Left lobe of liver (tissue), 2 donors: ENCODE data around the gene WDFY4. TPM values are rescaled to one million over a fixed set of nuclear protein-coding genes. Genes with fewer than 3 reads are reported as not detected.
"Not testable (repeated sequence)": the region's sequence is repeated elsewhere in the genome, so short reads cannot be mapped to it uniquely, and the experiment has no call there.

Experiments used
- ATAC-seq: fragments of 200-7000 bp; cut with Tn5 transposase; one replicate; pipeline ENCODE4 v1.9.1; 2020; ENCODE audit warnings: mild to moderate bottlenecking, moderate library complexity
- DNase-seq: peaks from one replicate; pipeline ENCODE4 v3.0.0-alpha.2; 2020; ENCODE audit warnings: low spot score
- total RNA-seq: library from RNA; stranded (reverse); gene quantifications from one replicate; pipeline ENCODE4 v1.2.1, GENCODE V29; 2021
- donor health status: DM: no; HTN: no; CAD: no; lungs with moderate emphysema.
- donor health status: DM: no; HTN: yes; CAD: no.

WDFY4 gene
- total RNA-seq = 1.3 TPM

- DNase-seq = no peak
- ATAC-seq = peak; percentile 46
These were observed at the start of gene WDFY4 for GRCh38 chr10:48684792-48685623. TSS of gene WDFY4 (plus strand) at chr10:48684873. CDS start at chr10:48709733, 24,860 bp downstream.

- ATAC-seq (no peak), DNase-seq (no peak)
These were observed 49.6 kb upstream of the WDFY4 start for GRCh38 chr10:48634984-48635557.

GRCh38 chr10:48636231-48636630 lies 48.4 kb upstream of the WDFY4 start:
- DNase-seq (no peak), ATAC-seq (no peak)

- DNase-seq (no peak), ATAC-seq (no peak)
These were observed 47.8 kb upstream of the WDFY4 start for GRCh38 chr10:48636901-48637300.

GRCh38 chr10:48638158-48638557 lies 46.5 kb upstream of the WDFY4 start:
- ATAC-seq (no peak), DNase-seq (no peak)

- ATAC-seq (no peak), DNase-seq (no peak)
These were observed 45.7 kb upstream of the WDFY4 start for GRCh38 chr10:48638739-48639527.

GRCh38 chr10:48639632-48640031 lies 45.0 kb upstream of the WDFY4 start:
- no peak for DNase-seq
- no peak for ATAC-seq

GRCh38 chr10:48640326-48640725 lies 44.3 kb upstream of the WDFY4 start:
- ATAC-seq = no peak
- DNase-seq = no peak

GRCh38 chr10:48641099-48641690 lies 43.5 kb upstream of the WDFY4 start:
- not testable (repeated sequence) for DNase-seq, ATAC-seq

- no peak for DNase-seq
These were observed 39.1 kb upstream of the WDFY4 start for GRCh38 chr10:48645600-48645999.

GRCh38 chr10:48647073-48647472 lies 37.6 kb upstream of the WDFY4 start:
- DNase-seq, ATAC-seq: not testable (repeated sequence)

More at GRCh38 chr10:48645600-48645999, 39.1 kb upstream of the WDFY4 start:
- ATAC-seq = no peak

GRCh38 chr10:48648172-48648942 lies 36.3 kb upstream of the WDFY4 start:
- no peak for ATAC-seq

GRCh38 chr10:48649349-48649944 lies 35.2 kb upstream of the WDFY4 start:
- ATAC-seq (no peak), DNase-seq (no peak)

More at GRCh38 chr10:48648172-48648942, 36.3 kb upstream of the WDFY4 start:
- DNase-seq = no peak

- ATAC-seq = no peak
These were observed 33.4 kb upstream of the WDFY4 start for GRCh38 chr10:48651293-48651692.

GRCh38 chr10:48651839-48652238 lies 32.8 kb upstream of the WDFY4 start:
- ATAC-seq (no peak), DNase-seq (no peak)

More at GRCh38 chr10:48651293-48651692, 33.4 kb upstream of the WDFY4 start:
- no peak for DNase-seq

GRCh38 chr10:48652344-48652743 lies 32.3 kb upstream of the WDFY4 start:
- DNase-seq (no peak), ATAC-seq (no peak)

GRCh38 chr10:48653347-48653746 lies 31.3 kb upstream of the WDFY4 start:
- no peak for DNase-seq
- ATAC-seq = no peak

GRCh38 chr10:48653944-48654698 lies 30.6 kb upstream of the WDFY4 start:
- DNase-seq (no peak), ATAC-seq (no peak)
